8988T (cell line): ENCODE data around the gene EEF1A1.

Source experiments
- DNase-seq: peaks from one replicate; pipeline ENCODE4 v3.0.0; 2011

Gene EEF1A1

DNA sequence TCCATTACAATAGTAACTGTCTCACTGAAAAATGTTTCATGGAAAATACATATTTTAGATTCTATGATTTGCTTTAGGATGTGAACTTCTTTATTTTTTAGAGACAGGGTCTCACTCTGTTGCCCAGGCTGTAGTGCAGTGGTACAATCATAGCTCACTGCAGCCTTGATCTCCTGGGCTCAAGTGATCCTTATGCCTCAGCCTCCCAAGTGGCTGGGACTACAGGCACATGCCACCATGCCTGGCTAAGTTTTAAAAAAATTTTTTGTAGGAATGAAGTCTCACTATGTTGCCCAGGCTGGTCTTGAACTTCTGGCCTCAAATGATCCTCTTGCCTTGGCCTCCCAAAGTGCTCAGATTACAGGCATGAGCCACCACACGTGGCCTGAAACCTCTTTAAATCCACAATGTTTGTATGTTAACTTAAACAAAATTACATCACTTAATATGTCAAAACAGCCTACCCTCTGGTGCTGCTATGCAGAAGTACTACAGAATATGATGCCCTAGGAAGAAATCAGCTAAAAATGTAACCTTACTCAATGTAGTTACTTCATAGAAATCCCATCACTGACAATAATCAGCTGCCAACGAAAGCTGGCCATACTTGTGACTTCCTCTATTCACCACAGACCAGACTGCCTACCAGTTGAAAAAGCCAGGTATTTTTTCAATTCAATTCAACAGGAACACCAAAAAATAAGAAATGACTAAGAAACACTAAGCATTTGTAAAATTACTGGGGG is 17.6 kb downstream of the EEF1A1 start:
- no peak for DNase-seq

DNA sequence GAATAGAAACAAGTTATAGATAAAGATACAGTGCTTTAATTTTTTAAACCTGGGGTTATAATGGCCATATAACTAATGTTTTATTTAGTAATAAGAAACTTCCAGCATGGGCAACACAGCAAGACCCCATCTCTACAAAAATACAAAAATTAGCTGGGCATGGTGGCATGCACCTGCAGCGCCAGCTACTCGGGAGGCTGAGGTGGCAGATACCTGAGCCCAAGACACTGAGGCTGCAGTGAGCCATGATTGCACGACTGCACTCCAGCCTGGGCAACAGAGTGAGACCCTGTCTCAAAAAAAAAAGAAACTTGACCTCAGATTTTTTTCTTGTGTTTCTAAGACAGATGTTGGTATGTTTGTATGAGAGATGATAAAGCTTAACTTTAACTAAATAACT is 22.9 kb downstream of the EEF1A1 start:
- DNase-seq, result no peak

DNA sequence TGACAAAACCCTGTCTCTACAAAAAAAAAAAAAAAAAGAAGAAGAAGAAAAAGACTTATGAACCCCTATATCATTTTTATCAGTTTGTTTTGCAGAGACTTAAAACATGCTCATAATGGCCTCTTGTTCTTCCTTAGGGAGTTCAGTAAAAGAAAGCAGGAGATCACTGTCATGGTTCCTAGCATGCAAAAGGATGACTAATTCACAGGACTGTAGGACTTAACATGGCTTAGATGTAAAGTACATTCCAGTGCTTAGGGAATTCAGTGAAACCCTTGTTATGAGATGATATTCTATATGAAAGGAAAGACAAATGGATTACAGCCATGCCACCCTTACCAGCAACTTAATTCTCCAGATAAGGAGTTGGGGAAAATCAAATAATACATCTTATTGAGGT is 29.5 kb downstream of the EEF1A1 start:
- no peak for DNase-seq

DNA sequence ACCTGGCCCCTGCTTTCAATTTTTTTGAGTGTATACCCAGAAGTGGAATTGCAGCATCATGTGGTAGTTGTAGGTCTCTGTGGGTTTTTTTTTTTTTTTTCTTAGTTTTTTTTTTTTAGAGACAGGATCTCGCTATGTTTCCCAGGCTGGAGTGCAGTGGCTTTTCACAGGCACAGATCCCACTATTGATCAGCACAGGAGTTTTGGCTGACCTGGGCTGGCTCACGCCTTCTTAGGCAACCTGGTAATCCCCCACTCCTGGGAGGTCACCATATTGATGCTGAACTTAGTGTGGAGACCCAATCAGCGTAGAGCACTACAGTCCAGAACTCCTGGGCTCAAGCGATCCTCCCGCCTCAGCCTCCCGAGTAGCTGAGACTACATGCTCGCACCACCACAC is 33.4 kb downstream of the EEF1A1 start:
- no peak for DNase-seq

DNA sequence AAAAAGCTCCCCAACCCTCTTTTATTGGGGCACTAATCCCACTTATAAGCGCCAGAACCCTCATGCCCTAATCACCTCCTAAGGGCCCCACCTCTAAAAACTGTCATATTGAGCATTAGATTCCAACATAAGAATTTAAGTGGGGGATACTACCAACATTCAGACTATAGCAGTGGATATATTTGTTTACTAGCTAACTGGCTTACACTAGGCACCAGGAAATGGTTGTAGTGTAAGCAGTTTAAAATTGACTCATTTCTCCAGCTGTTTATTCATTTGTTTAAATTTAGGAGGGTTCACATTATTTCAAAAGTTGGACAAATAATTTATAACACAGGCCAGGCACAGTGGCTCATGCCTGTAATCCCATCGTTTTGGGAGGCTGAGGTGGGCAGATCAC is 36.4 kb downstream of the EEF1A1 start:
- no peak for DNase-seq

DNA sequence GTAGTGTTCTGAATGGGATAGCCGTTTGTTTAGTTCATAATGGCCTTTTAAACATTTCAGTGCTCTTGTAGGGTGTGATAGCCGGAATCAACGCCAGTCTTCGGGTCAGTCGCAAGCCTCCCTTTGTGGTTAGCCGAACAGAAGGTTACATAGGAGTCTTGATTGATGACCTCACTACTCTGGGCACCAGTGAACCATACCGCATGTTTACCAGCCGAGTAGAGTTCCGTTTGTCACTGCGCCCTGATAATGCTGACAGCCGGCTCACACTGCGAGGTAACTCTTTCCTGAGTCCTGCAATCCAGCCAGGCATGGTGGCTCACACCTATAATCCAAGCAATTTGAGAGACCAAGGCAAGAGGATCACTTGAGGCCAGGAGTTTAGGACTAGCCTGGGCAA is 38.9 kb downstream of the EEF1A1 start:
- DNase-seq, result no peak

DNA sequence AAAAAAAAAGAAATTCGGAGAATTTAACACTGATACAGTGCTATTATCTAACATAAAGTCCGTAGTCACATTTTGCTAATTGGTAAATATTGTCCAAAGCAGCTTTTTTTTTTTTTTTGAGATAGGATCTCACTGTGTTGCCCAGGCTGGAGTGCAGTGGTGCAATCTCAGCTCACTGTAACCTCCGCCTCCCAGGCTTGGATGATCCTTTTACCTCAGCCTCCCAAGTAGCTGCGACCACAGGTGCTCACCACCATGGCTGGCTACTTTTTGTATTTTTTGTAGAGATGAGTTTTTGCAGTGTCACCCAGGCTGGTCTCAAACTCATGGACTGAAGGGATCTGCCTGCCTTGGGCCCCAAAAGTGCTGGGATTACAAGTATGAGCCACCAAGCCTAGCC is 43.4 kb downstream of the EEF1A1 start:
- no peak for DNase-seq

DNA sequence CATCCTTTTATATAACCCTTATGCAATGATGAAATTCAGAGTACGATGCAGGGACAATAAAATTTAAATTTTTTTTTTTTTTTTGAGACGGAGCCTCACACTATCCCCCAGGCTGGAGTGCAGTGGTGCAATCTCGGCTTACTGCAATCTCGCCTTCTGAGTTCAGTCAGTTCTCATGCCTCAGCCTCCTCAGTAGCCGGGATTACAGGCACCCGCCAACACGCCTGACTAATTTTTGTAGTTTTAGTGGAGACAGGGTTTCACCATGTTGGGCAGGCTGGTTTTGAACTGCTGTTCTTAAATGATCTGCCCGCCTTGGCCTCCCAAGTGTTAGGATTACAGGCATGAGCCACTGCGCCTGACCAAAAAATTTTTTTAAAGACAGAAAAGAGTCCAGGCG is 44.1 kb downstream of the EEF1A1 start:
- no peak for DNase-seq

DNA sequence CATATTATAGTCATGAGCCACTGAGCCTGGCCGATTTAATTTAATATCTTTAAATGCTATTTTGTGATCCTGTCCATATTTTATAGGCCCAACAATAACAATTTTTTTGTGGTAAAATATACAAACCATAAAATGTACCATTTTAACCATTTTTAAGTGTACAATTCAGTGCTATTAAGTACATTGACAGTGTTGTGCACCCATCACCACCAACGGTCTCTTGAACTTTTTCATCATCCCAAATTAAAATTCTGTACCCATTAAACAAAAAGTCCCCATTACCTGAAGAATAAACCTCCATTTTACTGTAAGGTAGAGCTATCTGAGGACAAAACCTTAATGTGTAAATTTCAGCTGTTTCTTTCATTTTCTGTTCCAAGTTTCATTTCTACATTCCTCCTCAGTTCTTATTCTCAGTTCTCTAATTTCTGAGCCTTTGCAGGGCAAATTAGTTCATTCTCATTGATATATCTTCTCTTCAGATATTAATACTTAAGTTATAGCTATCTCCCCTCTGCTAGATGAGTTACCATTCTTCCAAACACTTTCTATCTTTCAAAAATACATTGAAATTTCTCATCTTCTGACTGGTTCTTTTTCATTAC is 49.0 kb downstream of the EEF1A1 start:
- DNase-seq, result no peak
